ENCODE data around the gene GRK3.
"Not testable (repeated sequence)": the region's sequence is repeated elsewhere in the genome, so short reads cannot be mapped to it uniquely, and the experiment has no call there.

DNA sequence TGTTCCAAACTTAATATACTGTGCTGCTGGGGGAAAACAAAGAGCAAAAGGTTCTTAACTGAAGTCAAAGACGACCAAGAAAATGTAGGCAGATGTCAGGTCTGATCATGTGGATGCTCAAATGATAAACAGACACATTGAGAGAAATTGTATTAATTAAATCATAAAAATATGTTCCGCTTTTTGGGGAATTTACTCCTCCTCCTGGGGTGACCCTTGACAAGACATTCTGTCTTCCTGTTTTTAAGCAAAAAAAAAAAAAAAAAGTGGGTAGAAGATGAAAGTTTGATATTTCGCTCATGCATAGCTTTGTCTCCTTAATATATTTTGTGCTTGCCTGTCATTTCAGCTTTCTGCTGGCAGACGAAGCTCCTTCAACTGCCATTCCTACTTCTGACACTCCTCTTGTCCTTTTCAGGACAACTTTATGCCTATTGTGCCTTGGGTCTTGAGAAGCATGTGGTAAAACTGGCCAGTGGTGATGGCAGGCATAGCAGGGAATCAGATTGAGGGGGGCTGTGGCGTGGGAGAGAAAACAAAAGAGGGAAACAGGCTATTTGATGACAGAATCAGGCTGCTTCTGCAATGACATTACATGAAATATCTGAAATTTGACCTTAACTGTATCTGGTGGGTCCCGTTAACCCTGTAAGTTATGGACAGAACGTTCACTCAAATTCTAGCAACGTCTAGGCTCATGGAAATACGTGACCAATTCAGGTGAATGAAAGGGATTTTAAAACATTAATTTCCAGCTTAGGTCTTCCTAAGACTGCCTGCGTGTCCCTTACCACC lies 1.3 kb upstream of the GRK3 start:
- not testable (repeated sequence) for TF ChIP-seq POLR2AphosphoS5, GABPA (IDR thresholded peaks at IDR 0.05; ENCODE audit: low read depth)
- TF ChIP-seq, protein P1, sequence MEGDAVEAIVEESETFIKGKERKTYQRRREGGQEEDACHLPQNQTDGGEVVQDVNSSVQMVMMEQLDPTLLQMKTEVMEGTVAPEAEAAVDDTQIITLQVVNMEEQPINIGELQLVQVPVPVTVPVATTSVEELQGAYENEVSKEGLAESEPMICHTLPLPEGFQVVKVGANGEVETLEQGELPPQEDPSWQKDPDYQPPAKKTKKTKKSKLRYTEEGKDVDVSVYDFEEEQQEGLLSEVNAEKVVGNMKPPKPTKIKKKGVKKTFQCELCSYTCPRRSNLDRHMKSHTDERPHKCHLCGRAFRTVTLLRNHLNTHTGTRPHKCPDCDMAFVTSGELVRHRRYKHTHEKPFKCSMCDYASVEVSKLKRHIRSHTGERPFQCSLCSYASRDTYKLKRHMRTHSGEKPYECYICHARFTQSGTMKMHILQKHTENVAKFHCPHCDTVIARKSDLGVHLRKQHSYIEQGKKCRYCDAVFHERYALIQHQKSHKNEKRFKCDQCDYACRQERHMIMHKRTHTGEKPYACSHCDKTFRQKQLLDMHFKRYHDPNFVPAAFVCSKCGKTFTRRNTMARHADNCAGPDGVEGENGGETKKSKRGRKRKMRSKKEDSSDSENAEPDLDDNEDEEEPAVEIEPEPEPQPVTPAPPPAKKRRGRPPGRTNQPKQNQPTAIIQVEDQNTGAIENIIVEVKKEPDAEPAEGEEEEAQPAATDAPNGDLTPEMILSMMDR (IDR thresholded peaks at IDR 0.05; ENCODE audit: insufficient read depth, low read length), result not testable (repeated sequence)
